Activated naive CD8-positive, alpha-beta T cell treated with anti-CD3 and anti-CD28 coated beads, Interleukin-2, amount 50 U/mL, for 24 hours (primary cell): ENCODE measurements around the gene TRIM56.
"Not testable (repeated sequence)": the region's sequence is repeated elsewhere in the genome, so short reads cannot be mapped to it uniquely, and the experiment has no call there.

ENCODE experiments used
- ATAC-seq: fragments of 150-1000 bp; cut with Tn5 transposase; one replicate; pipeline ENCODE4 v1.10.0; 2021
- DNase-seq: peaks from one replicate; pipeline ENCODE4 v3.0.0; 2021
- H3K27ac Mint-ChIP-seq: one replicate; pipeline ENCODE4 v1.8.0; 2021; ENCODE audit warnings: mild to moderate bottlenecking, mixed read lengths
- H3K27me3 Mint-ChIP-seq: one replicate; pipeline ENCODE4 v1.8.0; 2021; ENCODE audit warnings: mixed read lengths
- H3K36me3 Mint-ChIP-seq: one replicate; pipeline ENCODE4 v1.8.0; 2021; ENCODE audit warnings: low read depth, mixed read lengths
- H3K4me1 Mint-ChIP-seq: one replicate; pipeline ENCODE4 v1.8.0; 2021; ENCODE audit warnings: mixed read lengths
- H3K4me3 Mint-ChIP-seq: one replicate; pipeline ENCODE4 v1.8.0; 2021; ENCODE audit warnings: mild to moderate bottlenecking, moderate library complexity, mixed read lengths
- H3K9me3 Mint-ChIP-seq: one replicate; pipeline ENCODE4 v1.8.0; 2021; ENCODE audit warnings: mixed read lengths

Gene TRIM56

DNA sequence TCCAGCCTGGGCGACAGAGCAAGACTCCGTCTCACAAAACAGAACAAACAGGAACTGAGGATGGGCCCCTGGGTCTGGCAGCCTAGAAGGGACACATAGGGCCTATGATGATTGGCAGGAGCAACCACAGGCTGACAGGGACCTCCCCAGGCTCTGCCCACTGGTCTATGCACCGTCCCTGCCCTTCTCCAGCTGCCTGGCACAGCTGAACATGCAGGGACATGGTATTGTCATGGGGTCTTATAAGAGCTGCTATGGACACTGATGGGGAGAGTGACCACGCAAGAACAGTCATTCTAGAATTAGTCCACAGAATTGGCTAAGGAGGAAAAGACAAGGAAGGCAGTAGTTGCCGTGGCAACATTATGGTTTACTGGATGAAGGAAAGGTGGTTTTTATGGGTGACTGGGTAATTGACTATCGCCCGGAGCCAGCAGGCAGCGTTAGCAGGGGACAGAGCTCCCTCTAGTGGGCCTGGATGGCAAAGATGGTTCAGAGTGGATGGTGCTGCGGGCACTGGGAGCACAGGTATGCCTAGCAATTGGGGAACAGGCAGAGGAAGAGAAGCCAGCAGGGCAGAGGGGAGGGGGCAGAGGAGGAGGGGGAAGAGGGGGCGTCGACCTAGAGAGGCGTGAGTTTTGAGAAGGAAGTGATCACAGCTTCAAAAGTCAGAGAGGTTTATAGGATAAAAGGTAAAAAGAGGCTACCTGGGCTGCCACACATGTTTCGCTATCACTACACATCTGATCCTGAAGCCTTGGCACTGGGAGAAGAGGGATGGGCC is 7.8 kb upstream of the TRIM56 start:
- H3K4me1 Mint-ChIP-seq, result peaks cover 4% of the 10 kb centered on the region
- no peaks in the 10 kb centered on the region for H3K9me3 Mint-ChIP-seq
- H3K27ac Mint-ChIP-seq, result no peak overlapping the region
- peak; percentile 98 for ATAC-seq
- H3K27me3 Mint-ChIP-seq, result peaks cover 5% of the 10 kb centered on the region
- DNase-seq, result peak; percentile 89
- H3K36me3 Mint-ChIP-seq, result no peaks in the 10 kb centered on the region
- H3K4me3 Mint-ChIP-seq, result no peak overlapping the region

- no peak overlapping the region for H3K4me3 Mint-ChIP-seq
- H3K36me3 Mint-ChIP-seq, result no peaks in the 10 kb centered on the region
- H3K4me1 Mint-ChIP-seq, result peaks cover 19% of the 10 kb centered on the region
- H3K27ac Mint-ChIP-seq, result no peak overlapping the region
- no peak for DNase-seq
- peaks cover 1% of the 10 kb centered on the region for H3K27me3 Mint-ChIP-seq
- ATAC-seq, result no peak
- H3K9me3 Mint-ChIP-seq, result no peaks in the 10 kb centered on the region
These were observed 3.8 kb upstream of the TRIM56 start for GRCh38 chr7:101081432-101081831.

GRCh38 chr7:101084865-101085161 is 468 bp upstream of the TRIM56 start:
- peaks cover 32% of the 10 kb centered on the region for H3K4me1 Mint-ChIP-seq
- no peak for ATAC-seq
- H3K9me3 Mint-ChIP-seq, result no peaks in the 10 kb centered on the region
- peak overlapping the region; percentile 94 for H3K27ac Mint-ChIP-seq
- peak overlapping the region; percentile 92 for H3K4me3 Mint-ChIP-seq
- no peaks in the 10 kb centered on the region for H3K27me3 Mint-ChIP-seq
- peaks cover 4% of the 10 kb centered on the region for H3K36me3 Mint-ChIP-seq
- DNase-seq, result no peak

- Mint-ChIP-seq H3K36me3 (peaks cover 11% of the 10 kb centered on the region), H3K27me3 (no peaks in the 10 kb centered on the region), H3K9me3 (no peaks in the 10 kb centered on the region), H3K4me1 (peaks cover 38% of the 10 kb centered on the region), H3K4me3 (no peak overlapping the region), H3K27ac (no peak overlapping the region)
- no peak for DNase-seq
- ATAC-seq, result no peak
These were observed 2.2 kb downstream of the TRIM56 start for GRCh38 chr7:101087334-101088068.

- no peaks in the 10 kb centered on the region for H3K27me3 Mint-ChIP-seq
- peaks cover 14% of the 10 kb centered on the region for H3K36me3 Mint-ChIP-seq
- no peak for ATAC-seq
- no peaks in the 10 kb centered on the region for H3K9me3 Mint-ChIP-seq
- H3K4me1 Mint-ChIP-seq, result peaks cover 39% of the 10 kb centered on the region
- no peak overlapping the region for H3K27ac Mint-ChIP-seq
- DNase-seq, result no peak
- no peak overlapping the region for H3K4me3 Mint-ChIP-seq
These were observed 2.8 kb downstream of the TRIM56 start for GRCh38 chr7:101088069-101088425.

DNA sequence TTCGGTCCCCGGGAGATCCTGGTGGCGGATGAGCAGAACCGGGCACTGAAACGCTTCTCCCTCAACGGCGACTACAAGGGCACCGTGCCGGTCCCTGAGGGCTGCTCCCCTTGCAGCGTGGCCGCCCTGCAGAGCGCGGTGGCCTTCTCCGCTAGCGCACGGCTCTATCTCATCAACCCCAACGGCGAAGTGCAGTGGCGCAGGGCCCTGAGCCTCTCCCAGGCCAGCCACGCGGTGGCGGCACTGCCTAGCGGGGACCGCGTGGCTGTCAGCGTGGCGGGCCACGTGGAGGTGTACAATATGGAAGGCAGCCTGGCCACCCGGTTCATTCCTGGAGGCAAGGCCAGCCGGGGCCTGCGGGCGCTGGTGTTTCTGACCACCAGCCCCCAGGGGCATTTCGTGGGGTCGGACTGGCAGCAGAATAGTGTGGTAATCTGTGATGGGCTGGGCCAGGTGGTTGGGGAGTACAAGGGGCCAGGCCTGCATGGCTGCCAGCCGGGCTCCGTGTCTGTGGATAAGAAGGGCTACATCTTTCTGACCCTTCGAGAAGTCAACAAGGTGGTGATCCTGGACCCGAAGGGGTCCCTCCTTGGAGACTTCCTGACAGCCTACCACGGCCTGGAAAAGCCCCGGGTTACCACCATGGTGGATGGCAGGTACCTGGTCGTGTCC is 3.7 kb downstream of the TRIM56 start:
- DNase-seq (no peak), ATAC-seq (no peak)
- Mint-ChIP-seq H3K27ac (no peak overlapping the region), H3K27me3 (no peaks in the 10 kb centered on the region), H3K4me1 (peaks cover 41% of the 10 kb centered on the region), H3K4me3 (peak overlapping the region; percentile 26), H3K9me3 (no peaks in the 10 kb centered on the region), H3K36me3 (peaks cover 14% of the 10 kb centered on the region)

DNA sequence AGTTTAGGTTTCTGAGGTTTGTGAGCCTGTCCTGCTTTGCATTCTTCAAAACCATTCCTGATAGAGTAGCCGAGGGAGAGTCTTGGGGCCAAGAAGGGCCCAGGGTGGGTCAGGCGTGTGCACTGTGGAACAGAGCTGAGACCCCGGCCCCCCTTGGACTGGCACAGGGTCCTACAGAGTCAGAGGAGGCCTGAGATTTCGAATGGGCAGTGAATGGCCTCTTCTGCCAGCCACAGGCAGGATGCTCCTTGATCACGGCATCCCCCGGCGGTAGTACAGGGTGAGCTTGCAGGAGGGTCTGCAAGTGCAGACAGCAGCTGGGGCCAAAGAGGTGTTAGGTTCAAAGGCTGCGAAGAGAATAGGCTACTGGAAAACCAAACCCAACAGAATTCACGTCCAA is 4.6 kb downstream of the TRIM56 start:
- Mint-ChIP-seq H3K36me3 (peaks cover 14% of the 10 kb centered on the region), H3K4me3 (peak overlapping the region; percentile 26), H3K27ac (no peak overlapping the region), H3K9me3 (no peaks in the 10 kb centered on the region), H3K4me1 (peaks cover 37% of the 10 kb centered on the region), H3K27me3 (no peaks in the 10 kb centered on the region)
- DNase-seq, result no peak
- ATAC-seq, result no peak

DNA sequence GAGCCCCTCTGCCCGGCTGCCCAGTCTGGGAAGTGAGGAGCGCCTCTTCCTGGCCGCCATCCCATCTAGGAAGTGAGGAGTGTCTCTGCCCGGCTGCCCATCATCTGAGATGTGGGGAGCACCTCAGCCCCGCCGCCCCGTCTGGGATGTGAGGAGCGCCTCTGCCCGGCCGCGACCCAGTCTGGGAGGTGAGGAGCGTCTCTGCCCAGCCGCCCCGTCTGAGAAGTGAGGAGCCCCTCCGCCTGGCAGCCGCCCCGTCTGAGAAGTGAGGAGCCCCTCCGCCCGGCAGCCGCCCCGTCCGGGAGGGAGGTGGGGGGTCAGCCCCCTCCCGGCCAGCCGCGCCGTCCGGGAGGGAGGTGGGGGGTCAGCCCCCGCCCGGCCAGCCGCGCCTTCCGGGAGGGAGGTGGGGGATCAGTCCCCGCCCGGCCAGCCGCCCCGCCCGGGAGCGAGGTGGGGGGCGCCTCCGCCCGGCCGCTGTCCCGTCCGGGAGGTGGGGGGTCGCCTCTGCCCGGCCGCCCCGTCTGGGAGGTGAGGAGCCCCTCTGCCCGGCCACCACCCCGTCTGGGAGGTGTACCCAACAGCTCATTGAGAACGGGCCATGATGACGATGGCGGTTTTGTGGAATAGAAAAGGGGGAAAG is 7.1 kb downstream of the TRIM56 start:
- H3K27ac Mint-ChIP-seq, H3K4me3 Mint-ChIP-seq, ATAC-seq, H3K9me3 Mint-ChIP-seq, H3K27me3 Mint-ChIP-seq, DNase-seq: not testable (repeated sequence)
- Mint-ChIP-seq H3K36me3 (peaks cover 11% of the 10 kb centered on the region), H3K4me1 (peaks cover 22% of the 10 kb centered on the region)

GRCh38 chr7:101093906-101094305 is 8.6 kb downstream of the TRIM56 start:
- Mint-ChIP-seq H3K4me1 (peaks cover 19% of the 10 kb centered on the region), H3K27me3 (no peaks in the 10 kb centered on the region), H3K27ac (no peak overlapping the region), H3K4me3 (no peak overlapping the region), H3K9me3 (no peaks in the 10 kb centered on the region), H3K36me3 (peaks cover 10% of the 10 kb centered on the region)
- no peak for DNase-seq
- no peak for ATAC-seq

- no peaks in the 10 kb centered on the region for H3K27me3 Mint-ChIP-seq
- no peak overlapping the region for H3K4me3 Mint-ChIP-seq
- DNase-seq (no peak), ATAC-seq (no peak)
- H3K27ac Mint-ChIP-seq, result no peak overlapping the region
- H3K4me1 Mint-ChIP-seq, result peaks cover 17% of the 10 kb centered on the region
- peaks cover 10% of the 10 kb centered on the region for H3K36me3 Mint-ChIP-seq
- no peaks in the 10 kb centered on the region for H3K9me3 Mint-ChIP-seq
These were observed 9.1 kb downstream of the TRIM56 start for GRCh38 chr7:101094376-101094775.

DNA sequence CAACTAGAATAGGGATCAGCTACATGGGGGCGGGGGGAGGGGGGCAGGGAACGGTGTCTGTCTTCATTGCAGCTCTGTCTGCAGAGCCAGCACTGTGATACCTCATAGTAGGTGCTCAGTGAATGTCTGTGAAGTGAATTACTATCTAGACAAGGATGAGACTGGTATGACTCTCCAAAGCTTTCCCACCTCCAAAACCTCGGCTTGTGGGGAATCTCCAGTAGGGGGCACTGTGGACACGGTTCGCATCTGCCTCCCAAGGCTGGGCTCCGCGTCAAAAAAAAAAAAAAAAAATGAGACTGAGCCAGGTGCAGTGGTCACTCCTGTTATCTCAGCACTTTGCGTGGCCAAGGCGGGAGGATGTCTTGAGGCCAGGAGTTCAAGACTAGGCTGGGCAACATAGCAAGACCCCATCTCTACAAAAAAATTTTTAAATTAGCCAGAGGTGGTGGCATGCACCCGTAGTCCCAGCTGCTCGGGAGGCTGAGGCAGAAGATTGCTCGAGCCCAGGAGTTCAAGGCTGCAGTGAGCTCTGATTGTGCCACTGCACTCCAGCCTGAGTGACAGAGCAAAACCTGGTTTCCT is 9.6 kb downstream of the TRIM56 start:
- peaks cover 17% of the 10 kb centered on the region for H3K4me1 Mint-ChIP-seq
- H3K27ac Mint-ChIP-seq, result no peak overlapping the region
- ATAC-seq, result no peak

DNA sequence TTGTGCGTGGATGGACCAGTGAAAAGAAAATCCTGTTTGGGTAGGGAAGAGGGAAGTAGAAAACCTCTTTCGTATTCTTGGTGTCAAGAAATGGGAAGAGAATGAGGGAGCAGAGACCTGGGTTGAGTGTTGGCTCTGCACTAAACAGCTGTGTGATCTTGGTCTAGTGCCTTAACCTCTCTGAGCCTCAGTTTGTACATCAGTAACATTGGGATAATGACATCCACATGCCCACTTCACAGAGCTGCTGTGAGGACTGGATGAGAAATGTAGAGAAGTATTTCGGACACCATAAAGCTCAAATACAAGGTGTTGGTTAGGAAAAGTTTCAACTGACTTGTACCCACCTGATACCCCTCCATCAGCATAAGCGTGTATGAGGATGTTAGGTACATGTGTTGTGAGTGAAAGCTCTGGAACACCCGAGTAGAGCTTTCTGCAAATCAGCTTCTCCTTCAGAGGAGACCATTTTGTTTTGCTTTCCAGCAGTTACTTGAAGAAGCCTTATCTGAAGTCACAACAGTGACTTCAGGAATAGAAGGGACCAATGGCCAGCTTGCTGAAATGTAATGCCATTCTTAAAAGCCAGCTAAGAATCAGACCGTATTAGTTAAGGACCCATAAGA is 11.2 kb downstream of the TRIM56 start:
- ATAC-seq, result no peak
- Mint-ChIP-seq H3K4me3 (no peak overlapping the region), H3K27ac (no peak overlapping the region), H3K27me3 (peaks cover 14% of the 10 kb centered on the region), H3K36me3 (peaks cover 2% of the 10 kb centered on the region), H3K4me1 (peaks cover 22% of the 10 kb centered on the region), H3K9me3 (no peaks in the 10 kb centered on the region)
- no peak for DNase-seq

More for the DNA sequence above, 9.6 kb downstream of the TRIM56 start:
- Mint-ChIP-seq H3K27me3 (peaks cover under 1% of the 10 kb centered on the region), H3K9me3 (no peaks in the 10 kb centered on the region), H3K36me3 (peaks cover 10% of the 10 kb centered on the region), H3K4me3 (no peak overlapping the region)
- DNase-seq, result peak; percentile 54

DNA sequence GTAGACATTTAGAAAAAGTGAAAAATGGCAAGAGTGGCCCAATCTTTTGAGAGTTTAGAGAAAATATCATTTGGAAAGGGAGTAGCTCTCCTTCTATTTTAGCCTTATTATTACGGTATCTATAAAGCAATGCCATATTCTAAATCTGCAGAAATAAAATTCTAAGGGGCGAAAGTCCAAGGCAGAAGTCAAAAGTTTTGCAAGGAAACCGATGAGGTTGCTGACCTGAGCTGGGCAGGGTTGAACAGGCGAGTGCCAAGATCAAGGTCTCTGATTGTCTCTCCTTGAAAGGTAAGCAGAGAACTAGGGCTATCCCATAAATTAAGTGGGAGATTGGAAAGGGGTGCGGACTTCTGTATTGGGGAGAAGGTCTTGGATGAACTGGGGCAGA is 11.7 kb downstream of the TRIM56 start:
- H3K27ac Mint-ChIP-seq, result no peak overlapping the region
- ATAC-seq (no peak), DNase-seq (no peak)
- no peaks in the 10 kb centered on the region for H3K9me3 Mint-ChIP-seq
- H3K27me3 Mint-ChIP-seq, result peaks cover 15% of the 10 kb centered on the region
- H3K4me1 Mint-ChIP-seq, result peaks cover 22% of the 10 kb centered on the region
- H3K36me3 Mint-ChIP-seq, result peaks cover 2% of the 10 kb centered on the region
- H3K4me3 Mint-ChIP-seq, result no peak overlapping the region

DNA sequence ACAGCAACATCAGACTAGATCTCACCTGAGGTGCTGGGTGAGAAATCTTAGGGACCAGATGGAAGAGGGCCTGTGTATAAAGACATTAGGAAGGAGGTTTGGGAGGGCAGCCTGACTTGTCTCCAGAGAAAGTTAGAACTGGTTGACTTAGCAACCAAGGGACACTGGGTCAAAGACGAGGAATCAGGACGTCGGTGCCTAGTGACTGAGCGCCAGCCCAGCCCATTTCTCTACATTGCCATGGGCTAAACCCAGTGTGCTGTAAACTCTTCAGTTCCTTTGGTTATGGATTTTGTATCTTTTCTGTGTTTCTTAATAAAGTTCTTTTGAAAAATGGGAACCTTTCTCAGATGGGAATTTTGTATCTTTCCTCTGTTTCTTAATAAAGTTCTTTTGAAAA is 12.3 kb downstream of the TRIM56 start:
- no peak for DNase-seq
- no peak for ATAC-seq
- Mint-ChIP-seq H3K27ac (no peak overlapping the region), H3K36me3 (peaks cover 2% of the 10 kb centered on the region), H3K4me1 (peaks cover 22% of the 10 kb centered on the region), H3K4me3 (no peak overlapping the region), H3K27me3 (peaks cover 17% of the 10 kb centered on the region), H3K9me3 (no peaks in the 10 kb centered on the region)
